ENCODE results near the gene MLXIPL. TPM values are rescaled to one million over a fixed set of nuclear protein-coding genes. Genes with fewer than 3 reads are reported as not detected.
"Not testable (repeated sequence)": the region's sequence is repeated elsewhere in the genome, so short reads cannot be mapped to it uniquely, and the experiment has no call there.

Gene MLXIPL, protein sequence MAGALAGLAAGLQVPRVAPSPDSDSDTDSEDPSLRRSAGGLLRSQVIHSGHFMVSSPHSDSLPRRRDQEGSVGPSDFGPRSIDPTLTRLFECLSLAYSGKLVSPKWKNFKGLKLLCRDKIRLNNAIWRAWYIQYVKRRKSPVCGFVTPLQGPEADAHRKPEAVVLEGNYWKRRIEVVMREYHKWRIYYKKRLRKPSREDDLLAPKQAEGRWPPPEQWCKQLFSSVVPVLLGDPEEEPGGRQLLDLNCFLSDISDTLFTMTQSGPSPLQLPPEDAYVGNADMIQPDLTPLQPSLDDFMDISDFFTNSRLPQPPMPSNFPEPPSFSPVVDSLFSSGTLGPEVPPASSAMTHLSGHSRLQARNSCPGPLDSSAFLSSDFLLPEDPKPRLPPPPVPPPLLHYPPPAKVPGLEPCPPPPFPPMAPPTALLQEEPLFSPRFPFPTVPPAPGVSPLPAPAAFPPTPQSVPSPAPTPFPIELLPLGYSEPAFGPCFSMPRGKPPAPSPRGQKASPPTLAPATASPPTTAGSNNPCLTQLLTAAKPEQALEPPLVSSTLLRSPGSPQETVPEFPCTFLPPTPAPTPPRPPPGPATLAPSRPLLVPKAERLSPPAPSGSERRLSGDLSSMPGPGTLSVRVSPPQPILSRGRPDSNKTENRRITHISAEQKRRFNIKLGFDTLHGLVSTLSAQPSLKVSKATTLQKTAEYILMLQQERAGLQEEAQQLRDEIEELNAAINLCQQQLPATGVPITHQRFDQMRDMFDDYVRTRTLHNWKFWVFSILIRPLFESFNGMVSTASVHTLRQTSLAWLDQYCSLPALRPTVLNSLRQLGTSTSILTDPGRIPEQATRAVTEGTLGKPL
- total RNA-seq: not detected

DNA sequence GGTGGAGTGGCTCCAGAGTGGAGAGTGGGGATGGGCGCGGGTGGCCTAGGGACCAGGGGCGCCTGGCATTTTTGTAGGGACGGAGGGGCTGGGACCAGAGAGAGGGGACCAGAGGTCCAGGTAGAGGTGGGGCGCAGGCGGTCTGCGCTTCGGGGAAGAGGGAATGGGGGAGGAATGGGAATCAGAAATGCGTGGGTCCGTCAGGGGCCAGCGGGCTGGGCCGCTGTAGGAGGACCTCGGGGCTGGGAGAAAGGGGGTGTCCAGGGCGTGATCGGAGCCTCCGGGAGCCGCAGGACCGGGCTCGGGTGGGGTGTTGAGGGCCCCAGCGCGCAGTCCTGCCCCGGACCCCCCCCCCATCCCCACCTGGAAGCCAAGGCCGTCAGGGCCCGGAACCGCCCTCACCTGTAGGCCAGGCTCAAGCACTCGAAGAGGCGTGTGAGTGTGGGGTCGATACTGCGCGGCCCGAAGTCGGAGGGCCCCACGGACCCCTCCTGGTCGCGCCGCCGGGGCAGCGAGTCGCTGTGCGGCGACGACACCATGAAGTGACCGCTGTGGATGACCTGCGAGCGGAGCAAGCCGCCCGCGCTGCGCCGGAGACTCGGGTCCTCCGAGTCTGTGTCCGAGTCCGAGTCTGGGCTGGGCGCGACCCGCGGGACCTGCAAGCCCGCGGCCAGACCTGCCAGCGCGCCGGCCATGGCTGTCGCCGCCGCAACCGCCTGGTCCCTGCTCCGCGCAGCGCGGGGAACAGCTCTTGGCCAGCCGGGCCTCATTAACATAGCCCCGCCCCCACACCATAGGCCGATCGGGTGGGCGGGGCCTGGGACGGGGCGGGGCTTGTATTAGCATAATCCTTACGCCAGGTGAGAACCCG lies at the start of gene MLXIPL:
MLXIPL (minus strand) TSS at position 725 of the 871 bp plus-strand sequence; CDS start at position 695, 30 bp downstream.
- DNase-seq: peak; percentile 34

DNA sequence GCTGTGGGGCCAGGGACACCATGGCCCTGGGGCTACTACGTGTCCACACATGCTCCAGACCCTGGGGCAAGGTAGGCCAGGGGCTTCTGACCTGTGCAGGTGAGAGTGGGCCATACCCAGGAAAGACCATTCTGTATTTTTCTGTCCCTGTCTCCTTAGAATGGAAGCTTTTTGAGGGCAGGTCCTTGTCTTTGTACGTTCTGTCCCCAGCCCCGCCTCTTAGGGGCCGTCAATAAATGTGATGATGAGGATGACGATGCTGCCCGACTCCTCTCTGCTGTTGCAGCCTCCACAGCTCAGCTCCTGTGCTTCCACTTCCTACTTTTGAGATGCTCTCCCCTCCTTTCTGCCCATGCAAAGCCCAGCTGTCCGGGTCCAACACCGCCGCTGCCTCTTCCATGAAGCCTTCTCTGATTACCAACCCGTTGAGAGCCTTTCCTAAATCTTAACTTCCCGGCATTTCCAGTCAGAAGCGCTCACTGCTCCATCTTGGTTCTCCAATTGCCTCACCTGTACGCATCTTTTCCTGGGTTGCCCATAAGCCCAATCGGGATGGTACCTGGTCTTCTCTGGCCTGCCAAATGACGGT lies 47.6 kb upstream of the MLXIPL start:
- DNase-seq: no peak

DNA sequence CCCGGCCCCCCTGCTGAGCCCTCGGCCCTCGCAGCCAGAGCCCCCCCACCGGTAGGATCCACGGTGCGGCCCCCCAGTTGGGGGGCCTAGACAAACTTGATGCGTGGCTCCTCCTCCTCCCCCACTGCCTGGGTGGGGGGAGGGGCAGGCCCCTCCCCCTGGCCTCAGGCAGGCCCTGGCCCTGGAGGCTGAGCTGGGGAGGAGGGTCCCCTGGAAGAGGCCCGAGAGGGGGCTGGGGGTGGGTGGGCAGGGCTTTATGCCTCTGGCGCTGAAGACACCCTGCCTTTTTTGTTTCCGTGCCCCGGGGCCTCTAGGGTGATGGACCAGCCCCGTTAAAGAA lies 47.0 kb upstream of the MLXIPL start:
- no peak for DNase-seq

DNA sequence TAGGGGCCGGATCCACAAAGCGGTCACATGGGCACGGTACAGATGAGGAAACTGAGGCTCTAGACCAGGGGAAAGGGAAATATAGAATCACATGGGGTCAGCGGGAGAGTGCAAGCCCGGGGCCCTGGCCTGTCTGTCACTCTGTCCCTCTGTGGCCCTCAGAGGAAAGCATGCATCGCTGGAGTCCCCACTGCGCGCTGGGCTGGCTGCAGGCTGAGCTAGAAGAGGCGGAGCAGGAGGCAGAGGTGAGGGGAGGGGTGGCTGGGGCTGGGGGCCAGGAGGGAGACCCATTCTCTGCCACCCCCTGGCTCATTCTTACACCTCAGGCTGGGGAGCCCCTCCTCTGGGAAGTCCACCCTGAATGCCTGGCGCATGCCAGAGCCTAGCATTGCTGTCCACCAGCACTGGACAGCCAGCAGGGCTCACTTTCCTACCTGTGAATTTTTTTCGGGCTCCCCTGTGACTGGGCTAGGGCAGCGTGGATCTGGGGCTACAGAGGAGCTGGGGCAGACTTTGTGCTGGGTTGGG lies 45.6 kb upstream of the MLXIPL start:
- DNase-seq: no peak

DNA sequence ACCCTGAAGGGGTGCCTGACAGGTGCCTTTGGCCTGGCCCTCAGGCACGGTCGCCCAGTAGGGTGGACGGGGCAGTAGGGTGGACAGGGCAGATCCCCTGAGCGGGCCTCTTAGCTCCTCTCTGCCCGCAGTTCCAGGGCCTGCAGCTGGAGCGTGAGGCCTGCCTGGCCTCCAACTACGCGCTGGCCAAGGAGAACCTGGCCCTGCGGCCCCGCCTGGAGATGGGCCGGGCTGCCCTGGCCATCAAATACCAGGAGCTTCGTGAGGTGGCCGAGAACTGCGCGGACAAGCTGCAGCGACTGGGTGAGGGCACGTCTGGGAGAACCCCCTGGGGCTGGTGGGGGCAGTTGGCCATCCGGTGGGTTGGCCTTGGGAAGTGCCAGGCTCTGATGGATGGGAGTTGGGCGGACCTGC lies 45.0 kb upstream of the MLXIPL start:
- DNase-seq: no peak

DNA sequence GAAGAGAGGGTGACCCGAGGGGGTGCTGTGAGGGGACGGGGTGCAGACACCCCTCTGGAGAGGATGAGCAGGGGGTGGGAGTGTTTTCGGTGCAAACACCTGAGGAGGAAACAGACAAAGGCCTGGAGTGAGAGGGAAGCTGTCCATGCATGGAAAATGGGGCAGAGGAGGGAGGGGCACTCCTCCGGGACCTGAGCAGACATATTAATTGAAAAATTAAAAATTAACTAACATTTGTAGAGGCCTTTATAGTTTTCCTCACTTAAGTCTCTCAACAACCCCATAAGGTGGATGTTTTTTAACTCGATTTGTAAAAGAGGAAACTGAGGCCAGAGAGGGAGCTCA lies 44.5 kb upstream of the MLXIPL start:
- no peak for DNase-seq

DNA sequence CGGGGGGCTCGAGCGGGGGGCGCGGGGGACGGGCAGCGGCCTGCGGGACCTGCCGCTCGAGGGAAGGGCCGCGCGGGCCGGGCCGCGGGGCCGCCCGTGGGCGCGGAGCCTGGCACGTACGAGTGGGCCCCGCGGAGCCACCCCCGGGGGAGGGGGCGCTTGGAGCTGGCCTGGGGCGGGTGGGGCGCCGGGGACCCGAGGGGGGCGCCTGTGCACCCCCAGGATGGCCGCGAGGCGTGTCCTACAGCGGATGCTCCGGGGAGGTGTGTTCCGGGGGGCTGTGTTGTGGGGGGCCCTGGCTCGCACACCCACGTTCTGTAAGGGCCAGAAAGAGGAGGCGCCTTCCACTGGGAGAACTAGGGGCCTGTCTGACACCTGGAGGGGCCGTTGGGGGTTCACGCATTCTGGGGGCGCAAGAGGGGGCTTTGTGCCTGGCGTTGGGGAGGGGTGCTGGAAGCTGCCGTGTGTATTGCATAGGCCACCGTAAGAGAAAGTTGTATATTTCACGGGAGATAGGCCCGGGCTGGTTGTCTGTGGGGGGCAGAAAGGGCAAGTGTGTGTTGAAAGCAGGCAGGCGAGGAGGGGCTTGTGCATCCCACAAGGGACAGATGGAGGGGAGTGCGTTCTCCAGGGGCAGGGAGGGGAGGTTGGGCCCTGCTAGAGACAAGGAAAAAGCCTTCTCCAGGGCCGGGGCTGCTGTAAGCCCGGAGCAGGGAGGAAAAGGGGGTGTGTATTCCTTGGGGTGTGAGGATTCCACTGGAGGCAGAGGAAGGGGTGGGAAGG lies 44.0 kb upstream of the MLXIPL start:
- no peak for DNase-seq

DNA sequence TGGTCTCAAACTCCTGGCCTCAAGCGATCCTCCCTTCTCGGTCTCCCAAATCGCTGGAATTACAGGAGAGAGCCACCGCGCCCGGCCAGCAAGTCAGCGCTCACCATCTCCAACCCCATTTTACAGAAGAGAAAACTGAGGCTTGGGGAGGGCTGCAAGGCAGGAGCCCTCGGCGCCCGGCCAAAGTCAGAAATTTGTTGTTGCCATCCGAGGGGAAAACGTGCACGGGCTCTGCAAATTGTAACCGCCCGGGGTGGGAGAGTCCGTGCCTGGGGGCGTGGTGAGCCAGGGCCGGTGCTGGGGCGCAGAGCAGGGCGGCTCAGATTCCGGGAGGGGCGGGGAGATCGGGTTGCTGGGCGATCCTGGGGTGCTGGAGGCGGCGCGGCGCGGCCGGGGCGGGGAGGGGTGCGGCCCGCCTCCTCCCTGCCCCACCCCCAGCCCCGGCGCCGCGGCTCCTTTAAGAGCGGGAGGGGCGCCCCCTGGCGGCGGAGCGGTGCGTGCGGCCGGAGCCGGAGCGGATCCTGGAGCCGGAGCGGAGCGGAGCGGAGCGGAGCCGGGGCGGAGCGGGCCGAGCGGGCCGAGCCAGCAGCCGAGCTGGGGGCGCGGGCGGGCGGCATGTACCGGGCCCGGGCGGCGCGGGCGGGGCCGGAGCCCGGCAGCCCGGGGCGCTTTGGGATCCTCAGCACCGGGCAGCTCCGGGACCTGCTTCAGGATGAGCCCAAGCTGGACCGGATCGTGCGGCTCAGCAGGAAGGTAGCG lies 43.2 kb upstream of the MLXIPL start, which contains the start of gene VPS37D:
VPS37D (plus strand) TSS at position 488 of the 759 bp plus-strand sequence; CDS start at position 616, 128 bp downstream.
- DNase-seq: peak; percentile 93

DNA sequence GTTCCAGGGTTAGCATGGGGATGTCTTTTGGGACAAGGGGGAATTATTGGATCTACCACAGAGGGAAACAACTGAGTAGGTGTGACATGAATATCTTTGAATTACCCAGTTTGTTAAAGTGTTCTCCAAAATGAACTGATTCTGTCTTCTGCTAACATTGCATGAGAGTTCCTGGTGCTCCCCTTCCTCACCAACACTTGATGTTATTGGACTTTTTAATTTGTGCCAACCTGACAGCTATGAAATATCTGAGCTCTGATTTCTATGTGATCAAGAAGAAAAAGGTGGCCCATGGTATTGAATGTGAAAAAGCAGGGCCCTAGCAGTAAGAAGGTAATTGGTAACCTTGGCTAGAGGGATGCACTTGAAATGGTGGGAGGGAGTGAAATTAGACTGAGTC lies 38.7 kb upstream of the MLXIPL start:
- no peak for DNase-seq

DNA sequence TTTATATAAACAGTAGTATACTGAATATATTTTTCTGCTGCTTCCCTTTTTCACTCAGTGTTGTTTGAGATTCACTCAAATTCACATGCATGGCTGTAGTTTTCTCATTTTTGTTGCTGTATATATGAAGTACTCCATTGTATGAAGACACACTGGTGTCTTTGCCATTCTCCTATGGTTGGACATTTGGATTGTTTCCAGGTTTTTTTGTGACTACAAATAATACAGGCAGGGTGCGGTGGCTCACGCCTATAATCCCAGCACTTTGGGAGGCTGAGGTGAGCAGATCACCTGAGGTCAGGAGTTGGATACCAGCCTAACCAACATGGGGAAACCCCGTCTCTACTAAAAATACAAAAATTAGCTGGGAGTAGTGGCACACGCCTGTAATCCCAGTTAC lies 36.3 kb upstream of the MLXIPL start:
- DNase-seq: not testable (repeated sequence)

DNA sequence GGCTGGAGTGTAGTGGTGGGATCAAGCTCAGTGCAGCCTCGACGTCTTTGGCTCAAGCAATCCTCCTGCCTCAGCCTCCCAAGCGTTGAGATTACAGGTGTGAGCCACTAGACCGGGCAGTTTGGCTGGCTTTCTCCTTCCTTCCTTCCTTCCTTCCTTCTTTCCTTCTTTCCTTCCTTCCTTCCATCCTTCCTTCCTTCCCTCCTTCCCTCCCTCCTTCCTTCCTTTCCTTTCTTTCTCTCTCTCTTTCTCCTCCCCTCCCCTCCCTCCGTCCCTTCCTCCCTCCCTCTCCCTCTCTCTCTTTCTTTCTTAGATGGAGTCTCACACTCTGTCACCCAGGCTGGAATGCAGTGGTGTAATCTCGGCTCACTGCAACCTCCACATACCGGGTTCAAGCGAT lies 35.7 kb upstream of the MLXIPL start:
- DNase-seq: no peak

DNA sequence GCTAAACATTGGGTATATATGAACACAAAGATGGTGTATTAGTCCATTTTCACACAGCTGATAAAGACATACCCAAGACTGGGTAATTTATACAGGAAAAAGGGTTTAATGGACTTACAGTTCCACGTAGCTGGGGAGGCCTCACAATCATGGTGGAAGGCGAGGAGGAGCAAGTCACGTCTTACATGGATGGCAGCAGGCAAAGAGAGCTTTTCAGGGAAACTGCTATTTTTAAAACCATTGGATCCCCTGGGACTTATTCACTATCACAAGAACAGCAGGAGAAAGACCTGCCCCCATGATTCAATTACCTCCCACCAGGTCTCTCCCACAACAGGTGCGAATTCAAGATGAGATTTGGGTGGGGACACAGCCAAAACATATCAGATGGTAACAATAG lies 31.0 kb upstream of the MLXIPL start:
- DNase-seq: not testable (repeated sequence)

DNA sequence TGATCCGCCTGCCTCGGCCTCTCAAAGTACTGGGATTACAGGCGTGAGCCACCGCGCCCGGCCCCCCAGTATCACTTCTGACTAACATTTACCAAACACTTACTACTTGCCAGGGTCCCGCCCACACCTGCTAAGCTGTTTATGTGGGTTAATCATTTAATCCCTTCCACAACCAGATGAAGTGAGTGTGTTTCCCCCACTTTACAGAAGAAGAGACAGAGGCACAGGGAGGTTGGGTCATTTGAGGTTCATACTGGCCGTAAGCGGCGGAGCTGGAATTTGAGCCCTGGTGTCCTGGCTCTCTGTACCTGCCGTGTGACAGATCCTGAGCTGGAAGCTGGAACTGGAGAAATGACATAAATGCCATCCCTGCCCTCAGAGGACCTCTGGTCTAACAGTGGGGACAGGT lies 28.2 kb upstream of the MLXIPL start:
- no peak for DNase-seq

DNA sequence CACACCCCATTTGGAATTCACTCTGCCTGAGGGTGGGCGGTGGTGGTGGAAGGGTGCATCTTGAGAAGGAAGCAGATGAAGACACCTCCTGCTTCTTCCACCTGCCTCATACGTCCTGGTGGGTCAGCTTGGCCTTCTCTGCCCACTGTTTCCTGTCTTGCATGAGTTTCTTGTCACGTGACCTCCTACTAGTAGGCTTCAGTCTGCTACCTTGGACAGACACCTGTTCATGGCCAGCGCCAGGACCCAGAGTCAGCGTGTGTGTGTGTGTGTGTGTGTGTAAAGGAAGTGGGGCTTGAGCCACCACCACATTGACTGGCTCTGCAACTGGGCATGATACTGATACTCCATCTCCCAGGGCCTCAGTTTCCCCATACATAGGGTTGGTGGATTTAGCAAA lies 26.2 kb upstream of the MLXIPL start:
- no peak for DNase-seq

DNA sequence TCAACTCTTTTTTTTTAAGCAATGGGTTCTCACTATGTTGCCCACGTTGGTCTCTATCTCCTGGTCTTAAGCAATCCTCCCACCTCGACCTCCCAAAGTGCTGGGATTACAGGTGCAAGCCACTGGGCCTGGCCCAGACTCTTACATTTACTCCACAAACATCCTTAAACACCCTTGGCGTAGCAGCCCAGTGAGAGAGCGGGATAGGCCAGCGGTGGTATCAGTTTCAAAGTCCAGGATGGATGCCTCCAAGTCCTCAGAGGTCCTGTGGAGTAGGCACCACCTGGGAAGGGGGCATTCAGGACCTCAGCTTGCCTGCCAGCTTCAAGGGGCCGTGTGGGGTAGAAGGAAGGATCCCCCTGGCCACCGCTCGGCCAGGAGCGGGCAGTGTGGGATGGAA lies 25.3 kb upstream of the MLXIPL start:
- DNase-seq: no peak

DNA sequence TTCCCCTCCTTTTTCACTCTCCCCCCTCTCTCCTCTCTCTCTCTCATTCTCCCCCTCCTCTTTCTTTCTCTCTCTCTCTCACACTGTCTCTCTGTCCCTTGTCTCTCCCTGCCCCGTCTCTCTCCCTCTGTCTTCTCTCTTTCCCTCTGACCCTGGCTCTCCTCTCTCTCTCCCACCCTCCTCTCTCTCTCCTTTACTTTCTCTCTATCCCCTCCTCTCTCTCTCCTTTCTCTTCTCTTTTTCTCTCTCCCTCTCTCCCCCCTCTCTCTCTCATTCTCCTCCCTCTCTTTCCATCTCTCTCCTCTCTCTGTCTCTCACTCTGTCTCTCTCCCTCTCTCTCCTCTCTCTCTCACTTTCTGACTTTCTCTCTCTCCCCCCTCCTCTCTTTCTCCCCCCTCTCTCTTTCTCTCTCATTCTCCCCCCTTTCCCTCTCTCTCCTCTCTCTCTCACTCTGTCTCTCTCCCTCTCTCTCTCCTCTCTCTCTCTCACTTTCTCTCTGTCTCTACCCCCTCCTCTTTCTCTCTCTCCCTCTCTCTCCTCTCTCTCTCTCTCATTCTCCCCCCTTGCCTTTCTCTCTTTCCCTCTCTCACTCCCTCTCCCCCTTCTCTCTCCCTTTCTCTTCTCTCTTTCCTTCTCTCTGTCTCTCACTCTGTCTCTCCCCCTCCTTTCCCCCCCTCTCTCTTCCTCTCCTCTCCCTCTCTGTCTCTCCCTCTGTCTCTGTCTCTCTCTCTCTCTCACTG lies 24.4 kb upstream of the MLXIPL start:
- DNase-seq: no peak

DNA sequence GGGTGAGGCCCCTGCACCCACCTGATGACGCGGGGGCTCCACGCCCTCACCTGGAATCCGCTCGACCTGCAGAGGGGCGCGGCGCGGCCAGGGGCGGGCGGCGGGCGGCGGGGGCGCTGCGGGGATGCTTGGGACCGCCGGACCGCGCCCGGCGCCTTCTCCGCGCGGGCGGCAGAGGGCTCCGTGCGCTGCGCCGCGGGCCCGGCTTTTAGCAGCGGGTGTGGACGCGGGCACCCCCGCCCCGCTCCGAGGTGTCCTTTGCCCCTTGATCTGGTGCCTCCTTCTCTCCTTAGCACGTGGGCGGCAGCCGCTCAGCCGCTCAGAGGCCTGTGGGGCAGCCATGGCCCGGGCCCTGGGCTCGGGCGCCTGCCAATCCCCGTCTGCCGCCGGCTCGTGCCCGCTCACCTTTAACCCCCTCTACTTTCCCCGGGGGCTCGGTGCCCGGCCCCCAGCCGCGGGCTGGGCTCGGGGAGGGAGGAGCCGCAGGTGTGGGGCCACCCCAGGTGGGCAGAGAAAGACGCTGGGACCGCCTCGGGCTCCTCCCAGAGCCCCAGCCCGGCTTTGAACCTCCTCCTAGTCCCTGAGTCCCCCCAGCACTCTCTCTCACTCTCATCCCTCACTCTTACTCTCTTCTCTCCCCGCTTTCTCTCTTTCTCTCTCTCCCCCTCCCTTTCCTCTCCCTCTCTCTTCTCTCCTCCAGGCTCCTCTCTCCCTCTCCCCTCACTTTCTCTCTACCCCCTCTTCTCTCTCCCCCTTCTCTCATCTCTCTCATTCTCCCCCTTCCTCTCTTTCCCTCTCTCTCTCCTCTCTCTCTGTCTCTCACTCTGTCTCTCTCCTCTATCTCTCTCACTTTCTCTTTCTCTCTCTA lies 23.6 kb upstream of the MLXIPL start:
- DNase-seq: no peak

DNA sequence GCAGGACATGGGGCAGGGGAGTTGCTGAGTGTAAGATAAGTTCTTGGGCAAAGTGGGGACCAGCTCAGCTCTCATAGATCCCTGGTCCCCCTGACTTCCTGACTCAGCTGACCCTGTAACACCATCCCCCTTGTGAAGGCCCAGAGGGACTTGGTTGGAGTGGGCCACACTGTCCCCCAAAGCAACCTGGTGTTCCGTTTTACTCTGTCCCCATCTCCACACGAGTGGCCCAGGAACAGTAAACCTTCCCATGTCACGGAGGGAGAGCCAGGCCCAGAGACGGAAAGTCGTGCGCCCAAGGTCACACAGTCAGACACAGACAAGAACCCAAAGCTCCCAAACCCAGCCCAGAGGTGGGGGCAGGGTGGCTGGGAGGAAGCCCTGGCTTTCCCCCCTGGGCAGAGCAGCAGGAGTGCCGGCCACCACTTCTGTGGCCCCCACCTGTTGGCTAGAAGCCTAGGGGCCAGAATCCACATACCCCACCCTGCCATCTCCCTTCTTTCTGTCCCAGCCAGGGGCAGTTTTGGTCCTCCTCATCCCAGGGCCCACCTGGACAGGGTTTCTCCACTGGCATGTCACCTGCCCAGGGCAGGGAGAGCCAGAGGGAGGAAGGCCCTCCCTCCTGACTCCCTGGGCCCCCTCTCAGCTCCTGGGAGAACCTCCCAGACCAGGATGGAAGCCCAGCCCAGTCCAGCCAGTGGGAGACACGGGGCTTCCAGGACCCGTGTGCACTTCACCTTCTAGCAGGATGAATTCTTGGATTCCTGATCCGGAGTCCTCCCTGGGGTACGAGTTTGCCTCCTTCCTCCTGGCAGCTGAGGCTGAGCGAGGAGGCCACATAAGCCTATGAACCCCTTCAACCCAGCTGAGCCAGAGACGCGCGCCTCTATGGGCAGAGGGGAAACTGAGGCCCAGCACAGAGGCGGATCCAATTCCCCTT lies 22.7 kb upstream of the MLXIPL start:
- no peak for DNase-seq

All from effector CD4-positive, alpha-beta T cell (primary cell).